Endodermal cell (in vitro differentiated cells): ENCODE data around the gene ADRA2B. TPM values are rescaled to one million over a fixed set of nuclear protein-coding genes. Genes with fewer than 3 reads are reported as not detected.
A peak's percentile ranks its signal among the peaks of the same experiment; 100 is the strongest.
"Not testable (repeated sequence)": the region's sequence is repeated elsewhere in the genome, so short reads cannot be mapped to it uniquely, and the experiment has no call there.

Experiments used
- DNase-seq: peaks from one replicate; pipeline ENCODE4 v3.0.0-alpha.2; 2017
- H3K27ac ChIP-seq: 2 replicates; pipeline ENCODE4 v1.5.1; 2013; ENCODE audit warnings: mild to moderate bottlenecking, low read depth, low read length, moderate library complexity
- H3K27me3 ChIP-seq: 2 replicates; pipeline ENCODE4 v1.6.1; 2013; ENCODE audit warnings: mild to moderate bottlenecking, low read length, moderate library complexity; ENCODE audit not compliant: insufficient read depth, control insufficient read depth, poor library complexity, severe bottlenecking
- H3K36me3 ChIP-seq: 2 replicates; pipeline ENCODE4 v1.7.0; 2013; ENCODE audit warnings: mild to moderate bottlenecking, low read length, moderate library complexity; ENCODE audit not compliant: control insufficient read depth, insufficient read depth
- H3K4me1 ChIP-seq: one replicate; pipeline ENCODE4 v1.7.0; 2013; ENCODE audit warnings: low read length; ENCODE audit not compliant: control insufficient read depth, insufficient read depth
- H3K4me3 ChIP-seq: 2 replicates; pipeline ENCODE4 v1.5.1; 2013; ENCODE audit warnings: mild to moderate bottlenecking, low read length, moderate library complexity
- H3K9ac ChIP-seq: 2 replicates; pipeline ENCODE4 v1.6.1; 2013; ENCODE audit warnings: mild to moderate bottlenecking, low read length, moderate library complexity; ENCODE audit not compliant: poor library complexity, severe bottlenecking; ENCODE audit errors: extremely low read depth
- H3K9me3 ChIP-seq: 2 replicates; pipeline ENCODE4 v1.6.1; 2013; ENCODE audit warnings: mild to moderate bottlenecking, low read length, moderate library complexity; ENCODE audit not compliant: control insufficient read depth
- H3K27ac Mint-ChIP-seq: 2 replicates; pipeline ENCODE4 v1.8.0; 2020; ENCODE audit warnings: mixed read lengths
- H3K27me3 Mint-ChIP-seq: 2 replicates; pipeline ENCODE4 v1.8.0; 2021; ENCODE audit warnings: mild to moderate bottlenecking, mixed read lengths; ENCODE audit not compliant: insufficient read depth
- H3K36me3 Mint-ChIP-seq: 2 replicates; pipeline ENCODE4 v1.8.0; 2020; ENCODE audit warnings: low read depth, mixed read lengths
- H3K4me1 Mint-ChIP-seq: 2 replicates; pipeline ENCODE4 v1.8.0; 2020; ENCODE audit warnings: mixed read lengths
- H3K4me3 Mint-ChIP-seq: 2 replicates; pipeline ENCODE4 v1.8.0; 2020; ENCODE audit warnings: mild to moderate bottlenecking, moderate library complexity, mixed read lengths
- H3K9me3 Mint-ChIP-seq: 2 replicates; pipeline ENCODE4 v1.8.0; 2020; ENCODE audit warnings: mild to moderate bottlenecking, mixed read lengths
- WGBS, 2 experiments: methylation state at CpG; one replicate each; pipeline versions ENCODE4 v1.1.5 to v1.1.7; 2013; ENCODE audit warnings: missing lambda C conversion rate in 2 of 2, mixed read lengths in 1 of 2; ENCODE audit not compliant: insufficient coverage in 1 of 2, insufficient read length in 1 of 2; 5-methylcytosine and 5-hydroxymethylcytosine counted together
- total RNA-seq, 2 donors: library from RNA; stranded (reverse); fragmentation: NEBNext Ultra II Directional in 1 of 2; extraction: Animal tissue kit (Norgen Biotek cat#: 25700) in 1 of 2; gene quantifications; 2 replicates in 1 of 2; 3 replicates in 1 of 2; pipeline ENCODE4 v1.2.1, GENCODE V29; 2021
- TF ChIP-seq, protein P1 (sequence below): fragments of 200-600 bp; sonication (generic); conservative IDR thresholded peaks from 2 replicates; pipeline ENCODE4 v1.5.0; 2021; ENCODE audit warnings: antibody characterized with exemption, mild to moderate bottlenecking

The ADRA2B gene
- total RNA-seq, 2 donors from 2014 or later: 2.4 to 3.8 TPM

DNA sequence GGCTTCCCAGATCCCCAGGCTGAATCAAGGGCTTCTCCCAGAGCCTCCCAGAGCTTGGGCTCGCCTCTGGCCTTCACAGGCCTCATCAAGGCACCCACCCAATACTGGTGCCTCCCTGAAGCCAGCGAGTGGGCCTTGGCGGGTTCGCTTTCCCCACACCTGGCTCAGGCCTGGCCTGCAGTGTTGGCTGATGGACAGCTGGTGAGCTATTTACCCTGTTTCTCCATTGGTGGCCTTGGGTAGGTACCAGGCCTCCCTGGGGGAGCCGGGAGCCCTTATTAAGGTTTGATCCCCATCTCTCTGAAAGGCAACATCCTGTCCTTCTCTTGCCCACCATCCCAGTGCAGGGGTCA, 47.0 kb upstream of the ADRA2B start:
- Histone ChIP-seq H3K36me3 (no peaks in the 10 kb centered on the region), H3K27ac (no peak overlapping the region), H3K4me1 (no peaks in the 10 kb centered on the region), H3K9me3 (no peaks in the 10 kb centered on the region), H3K27me3 (no peaks in the 10 kb centered on the region), H3K4me3 (no peak overlapping the region), H3K9ac (no peak overlapping the region)
- no peak overlapping the region for H3K4me3 Mint-ChIP-seq
- H3K4me1 Mint-ChIP-seq: peaks cover 9% of the 10 kb centered on the region
- TF ChIP-seq, protein P1, sequence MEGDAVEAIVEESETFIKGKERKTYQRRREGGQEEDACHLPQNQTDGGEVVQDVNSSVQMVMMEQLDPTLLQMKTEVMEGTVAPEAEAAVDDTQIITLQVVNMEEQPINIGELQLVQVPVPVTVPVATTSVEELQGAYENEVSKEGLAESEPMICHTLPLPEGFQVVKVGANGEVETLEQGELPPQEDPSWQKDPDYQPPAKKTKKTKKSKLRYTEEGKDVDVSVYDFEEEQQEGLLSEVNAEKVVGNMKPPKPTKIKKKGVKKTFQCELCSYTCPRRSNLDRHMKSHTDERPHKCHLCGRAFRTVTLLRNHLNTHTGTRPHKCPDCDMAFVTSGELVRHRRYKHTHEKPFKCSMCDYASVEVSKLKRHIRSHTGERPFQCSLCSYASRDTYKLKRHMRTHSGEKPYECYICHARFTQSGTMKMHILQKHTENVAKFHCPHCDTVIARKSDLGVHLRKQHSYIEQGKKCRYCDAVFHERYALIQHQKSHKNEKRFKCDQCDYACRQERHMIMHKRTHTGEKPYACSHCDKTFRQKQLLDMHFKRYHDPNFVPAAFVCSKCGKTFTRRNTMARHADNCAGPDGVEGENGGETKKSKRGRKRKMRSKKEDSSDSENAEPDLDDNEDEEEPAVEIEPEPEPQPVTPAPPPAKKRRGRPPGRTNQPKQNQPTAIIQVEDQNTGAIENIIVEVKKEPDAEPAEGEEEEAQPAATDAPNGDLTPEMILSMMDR: no peak
- H3K9me3 Mint-ChIP-seq: no peaks in the 10 kb centered on the region
- DNase-seq: no peak
- no peaks in the 10 kb centered on the region for H3K36me3 Mint-ChIP-seq
- 97 to 100% methylated on average over 4 to 5 of the region's 5 CpGs for WGBS, 2 experiments
- H3K27ac Mint-ChIP-seq: no peak overlapping the region
- H3K27me3 Mint-ChIP-seq: peaks cover 2% of the 10 kb centered on the region

DNA sequence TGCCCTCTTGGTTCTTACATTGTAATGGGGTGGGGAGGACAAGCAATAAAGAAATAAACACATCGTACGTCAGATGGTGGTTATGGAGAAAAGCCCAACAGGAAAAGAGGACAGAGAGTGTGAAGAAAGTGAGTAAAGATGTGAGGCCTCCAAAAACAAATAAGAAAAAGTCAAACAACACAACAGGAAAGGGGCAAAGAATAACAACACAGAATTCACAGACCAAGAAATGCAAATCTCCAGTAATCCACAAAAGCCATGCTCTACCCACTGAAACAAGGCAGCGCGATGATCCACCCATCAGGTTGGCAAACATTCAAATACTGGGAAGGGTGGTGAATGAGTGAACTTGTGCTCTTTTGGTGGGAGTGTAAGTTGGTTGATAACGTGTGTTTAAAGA, 45.5 kb upstream of the ADRA2B start:
- no peaks in the 10 kb centered on the region for H3K36me3 ChIP-seq
- H3K4me1 ChIP-seq: no peaks in the 10 kb centered on the region
- H3K27me3 ChIP-seq: no peaks in the 10 kb centered on the region
- Mint-ChIP-seq H3K9me3 (no peaks in the 10 kb centered on the region), H3K36me3 (no peaks in the 10 kb centered on the region), H3K4me3 (no peak overlapping the region), H3K27me3 (peaks cover 2% of the 10 kb centered on the region), H3K4me1 (peaks cover 9% of the 10 kb centered on the region), H3K27ac (no peak overlapping the region)
- H3K9ac ChIP-seq: no peak overlapping the region
- TF ChIP-seq, protein P1: no peak
- no peak overlapping the region for H3K27ac ChIP-seq
- H3K4me3 ChIP-seq: no peak overlapping the region
- H3K9me3 ChIP-seq: no peaks in the 10 kb centered on the region
- DNase-seq: no peak
- WGBS, 2 experiments: 86 to 93% methylated on average over 2 to 5 of the region's 5 CpGs

DNA sequence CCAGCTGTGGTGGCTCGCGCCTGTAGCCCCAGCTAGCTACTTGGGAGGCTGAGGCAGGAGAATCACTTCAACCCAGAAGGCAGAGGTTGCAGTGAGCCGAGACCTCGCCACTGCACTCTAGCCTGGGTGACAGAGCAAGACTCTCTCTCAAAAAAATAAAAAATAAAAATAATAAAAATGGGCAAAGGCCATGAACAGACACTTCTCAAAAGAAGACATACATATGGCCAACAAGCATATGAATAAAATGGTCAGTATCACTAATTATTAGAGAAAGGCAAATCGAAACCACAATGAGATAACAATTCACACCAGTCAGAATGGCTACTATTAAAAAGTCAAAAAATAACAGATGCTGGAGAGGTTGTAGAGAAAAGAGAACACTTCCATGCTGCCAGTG, 44.0 kb upstream of the ADRA2B start:
- H3K27ac ChIP-seq, H3K27me3 ChIP-seq, H3K9me3 Mint-ChIP-seq, H3K27me3 Mint-ChIP-seq, H3K36me3 ChIP-seq, H3K36me3 Mint-ChIP-seq, H3K4me3 Mint-ChIP-seq, DNase-seq, H3K4me3 ChIP-seq, H3K9ac ChIP-seq, H3K4me1 Mint-ChIP-seq, H3K27ac Mint-ChIP-seq, H3K9me3 ChIP-seq, H3K4me1 ChIP-seq: not testable (repeated sequence)
- 95 to 100% methylated on average over 2 to 5 of the region's 5 CpGs for WGBS, 2 experiments

DNA sequence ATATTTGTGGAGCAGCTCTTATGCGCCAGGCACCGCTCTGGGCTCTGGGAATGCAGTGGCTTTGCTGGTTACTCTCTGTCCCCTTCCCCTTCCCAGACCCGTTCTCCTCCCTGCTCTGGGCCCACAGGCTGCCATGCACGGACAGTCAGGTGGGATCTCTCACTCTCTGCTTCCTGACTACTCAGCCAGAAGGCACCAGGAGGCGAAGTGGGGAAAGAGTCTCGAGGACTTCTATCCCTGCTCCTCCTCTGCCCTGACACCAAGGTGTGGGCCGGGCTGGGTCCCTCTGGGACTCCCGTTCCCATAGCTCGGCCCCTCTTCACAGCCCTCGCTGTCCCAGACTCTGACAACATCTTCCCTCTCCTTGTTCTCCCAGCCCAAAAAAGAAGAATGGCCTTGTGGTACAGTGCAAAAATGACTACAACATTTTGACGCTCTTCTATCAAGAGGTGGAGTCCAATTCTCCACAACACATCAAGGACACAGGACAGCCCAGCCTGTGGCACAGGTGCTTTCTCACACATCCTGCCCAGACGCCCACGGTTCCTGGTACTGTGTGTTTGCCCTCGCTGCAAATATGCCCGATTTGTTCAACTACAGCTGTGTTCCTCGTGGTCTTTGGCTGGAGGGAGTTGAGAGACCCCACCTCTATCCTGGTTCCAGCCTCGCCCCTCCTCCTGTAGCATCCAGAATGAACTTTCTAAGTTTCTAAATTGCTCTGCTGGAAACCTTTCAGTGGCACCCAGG, 42.9 kb upstream of the ADRA2B start:
- Mint-ChIP-seq H3K4me1 (peaks cover 7% of the 10 kb centered on the region), H3K9me3 (no peaks in the 10 kb centered on the region), H3K27ac (no peak overlapping the region), H3K4me3 (no peak overlapping the region), H3K27me3 (peaks cover 4% of the 10 kb centered on the region), H3K36me3 (no peaks in the 10 kb centered on the region)
- H3K4me3 ChIP-seq: no peak overlapping the region
- no peak overlapping the region for H3K9ac ChIP-seq
- DNase-seq: peak; percentile 52
- H3K27ac ChIP-seq: no peak overlapping the region
- no peaks in the 10 kb centered on the region for H3K27me3 ChIP-seq
- no peaks in the 10 kb centered on the region for H3K36me3 ChIP-seq
- 86 to 88% methylated on average over 13 to 17 of the region's 17 CpGs for WGBS, 2 experiments
- H3K9me3 ChIP-seq: no peaks in the 10 kb centered on the region
- no peaks in the 10 kb centered on the region for H3K4me1 ChIP-seq
- TF ChIP-seq, protein P1: no peak
